Keratinocyte (primary cell): Measurements from ENCODE around the gene EPAS1. TPM values are rescaled to one million over a fixed set of nuclear protein-coding genes. Genes with fewer than 3 reads are reported as not detected.

Source experiments
- DNase-seq: peaks from one replicate; pipeline ENCODE4 v3.0.0-alpha.2; 2011; ENCODE audit warnings: low read depth, missing footprints, low spot score
- FAIRE-seq: peaks from 2 replicates; lab custom pipeline; 2011; peaks lifted over from hg19 to GRCh38; lab: Jason Lieb, UNC
- H2AFZ ChIP-seq: 2 replicates; pipeline ENCODE4 v1.6.0; 2012; ENCODE audit warnings: low read length, control low read depth, inconsistent platforms; ENCODE audit not compliant: control insufficient read depth
- H3K27ac ChIP-seq: 2 replicates; pipeline ENCODE4 v1.5.1; 2011; ENCODE audit warnings: low read length; ENCODE audit not compliant: control insufficient read depth, insufficient read depth
- H3K27me3 ChIP-seq: 3 replicates; pipeline ENCODE4 v1.6.0; 2011; ENCODE audit warnings: low read length; ENCODE audit not compliant: control insufficient read depth, insufficient read depth; ENCODE audit errors: extremely low read depth
- H3K36me3 ChIP-seq, 2 experiments: 2 replicates in 1 of 2; 3 replicates in 1 of 2; pipeline ENCODE4 v1.5.1; 2011; ENCODE audit warnings: low read length in 2 of 2, mild to moderate bottlenecking in 1 of 2; ENCODE audit not compliant: control insufficient read depth in 2 of 2, insufficient read depth in 2 of 2; ENCODE audit errors: extremely low read depth in 1 of 2
- H3K4me1 ChIP-seq: 3 replicates; pipeline ENCODE4 v1.5.1; 2011; ENCODE audit warnings: low read length; ENCODE audit not compliant: control insufficient read depth, insufficient read depth; ENCODE audit errors: extremely low read depth
- H3K4me2 ChIP-seq: 3 replicates; pipeline ENCODE4 v1.6.0; 2011; ENCODE audit warnings: low read depth, low read length; ENCODE audit not compliant: control insufficient read depth, insufficient read depth; ENCODE audit errors: extremely low read depth
- H3K4me3 ChIP-seq, 3 experiments: fragments of 200-600 bp in 1 of 3; sonication (generic) in 1 of 3; 2 replicates in 2 of 3; 3 replicates in 1 of 3; pipeline ENCODE4 v1.5.1; 2011 to 2016; ENCODE audit warnings: low read length in 3 of 3, mild to moderate bottlenecking in 3 of 3, control low read depth in 2 of 3, inconsistent platforms in 1 of 3, low read depth in 1 of 3, mixed read lengths in 1 of 3, mixed run types in 1 of 3, moderate library complexity in 1 of 3; ENCODE audit not compliant: control insufficient read depth in 2 of 3, insufficient read depth in 2 of 3; ENCODE audit errors: extremely low read depth in 1 of 3
- H3K79me2 ChIP-seq: 2 replicates; pipeline ENCODE4 v1.6.0; 2012; ENCODE audit warnings: low read length; ENCODE audit not compliant: control insufficient read depth, insufficient read depth
- H3K9ac ChIP-seq: 3 replicates; pipeline ENCODE4 v1.6.0; 2011; ENCODE audit warnings: low read length; ENCODE audit not compliant: control insufficient read depth, insufficient read depth; ENCODE audit errors: extremely low read depth
- H3K9me1 ChIP-seq: 3 replicates; pipeline ENCODE4 v1.6.0; 2011; ENCODE audit warnings: low read length; ENCODE audit not compliant: control insufficient read depth, insufficient read depth; ENCODE audit errors: extremely low read depth
- H3K9me3 ChIP-seq: 2 replicates; pipeline ENCODE4 v1.5.1; 2012; ENCODE audit warnings: low read depth, low read length; ENCODE audit not compliant: control insufficient read depth
- H4K20me1 ChIP-seq: 3 replicates; pipeline ENCODE4 v1.6.0; 2011; ENCODE audit warnings: low read length; ENCODE audit not compliant: control insufficient read depth, insufficient read depth; ENCODE audit errors: extremely low read depth
- EZH2 ChIP-seq: IDR thresholded peaks from one replicate; pipeline ENCODE4 v1.6.1; 2012; ENCODE audit warnings: inconsistent platforms, mild to moderate bottlenecking, low read length, moderate library complexity
- dilution Hi-C: fragments of 300-500 bp; cut with MboI; formaldehyde crosslinking; loops from one replicate; pipeline ENCODE4 v1.7.0; 2020; ENCODE audit warnings: low sequenced_read_pairs; ENCODE audit not compliant: extremely low pct_ligation_motif_present
- polyA plus RNA-seq, 5 experiments: library from polyadenylated mRNA; depleted of rRNA in 3 of 5; stranded (reverse) in 3 of 5; stranded (forward) in 1 of 5; unstranded in 1 of 5; fragments of >200 nt; gene quantifications; 1 replicate in 1 of 5; 2 replicates in 3 of 5; 3 replicates in 1 of 5; pipeline versions ENCODE4 v1.2.1 to v1.2.3, GENCODE V29; 2011 to 2012; ENCODE audit warnings: missing spikeins in 2 of 5, low read depth in 1 of 5, low replicate concordance in 1 of 5
- TF ChIP-seq, protein P1 (sequence below), 3 experiments: IDR thresholded peaks in 1 of 3; conservative IDR thresholded peaks in 1 of 3; optimal IDR thresholded peaks in 1 of 3; 2 replicates in 2 of 3; 3 replicates in 1 of 3; pipeline versions ENCODE3 to v1.5.1; 2011; ENCODE audit warnings: low read length in 3 of 3, mild to moderate bottlenecking in 3 of 3, moderate library complexity in 2 of 3, control low read depth in 1 of 3, inconsistent platforms in 1 of 3; ENCODE audit not compliant: insufficient read depth in 2 of 3; ENCODE audit errors: extremely low read depth in 1 of 3

EPAS1 gene
- polyA plus RNA-seq, 1 donor (not counting 4 experiments of a cell fraction or from before 2014, with no cell fraction given): 96.7 TPM

DNA sequence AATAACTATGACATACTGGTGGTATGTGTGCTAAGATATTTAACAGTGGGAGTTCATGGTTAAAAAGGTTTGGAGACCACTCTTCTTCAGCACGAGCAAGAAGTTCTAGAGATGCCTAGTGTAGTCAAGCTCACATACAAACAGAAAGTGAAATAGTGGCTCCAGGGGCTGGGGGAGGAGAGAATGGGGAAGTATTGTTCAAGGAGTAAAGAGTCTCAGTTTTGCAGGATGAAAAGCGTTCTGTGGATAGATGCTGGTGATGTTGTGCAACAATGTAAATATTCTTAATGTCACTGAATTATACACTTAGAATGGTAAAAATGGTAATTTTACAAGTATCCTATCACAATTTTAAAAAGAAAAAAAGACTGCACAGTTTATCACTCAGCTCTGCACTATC lies 29.0 kb upstream of the EPAS1 start:
- H3K4me1 ChIP-seq: no peaks in the 10 kb centered on the region
- no peaks in the 10 kb centered on the region for H3K9me3 ChIP-seq
- FAIRE-seq (no peak), DNase-seq (no peak)
- no peak overlapping the region for H2AFZ ChIP-seq
- H3K4me3 ChIP-seq: no peak overlapping the region
- dilution Hi-C loops: no loop called here
- H3K79me2 ChIP-seq: no peaks in the 10 kb centered on the region
- H3K27me3 ChIP-seq: no peaks in the 10 kb centered on the region
- H3K9ac ChIP-seq: no peak overlapping the region
- no peaks in the 10 kb centered on the region for H3K9me1 ChIP-seq
- H3K36me3 ChIP-seq: no peaks in the 10 kb centered on the region
- no peak overlapping the region for H3K4me2 ChIP-seq
- TF ChIP-seq, protein P1, sequence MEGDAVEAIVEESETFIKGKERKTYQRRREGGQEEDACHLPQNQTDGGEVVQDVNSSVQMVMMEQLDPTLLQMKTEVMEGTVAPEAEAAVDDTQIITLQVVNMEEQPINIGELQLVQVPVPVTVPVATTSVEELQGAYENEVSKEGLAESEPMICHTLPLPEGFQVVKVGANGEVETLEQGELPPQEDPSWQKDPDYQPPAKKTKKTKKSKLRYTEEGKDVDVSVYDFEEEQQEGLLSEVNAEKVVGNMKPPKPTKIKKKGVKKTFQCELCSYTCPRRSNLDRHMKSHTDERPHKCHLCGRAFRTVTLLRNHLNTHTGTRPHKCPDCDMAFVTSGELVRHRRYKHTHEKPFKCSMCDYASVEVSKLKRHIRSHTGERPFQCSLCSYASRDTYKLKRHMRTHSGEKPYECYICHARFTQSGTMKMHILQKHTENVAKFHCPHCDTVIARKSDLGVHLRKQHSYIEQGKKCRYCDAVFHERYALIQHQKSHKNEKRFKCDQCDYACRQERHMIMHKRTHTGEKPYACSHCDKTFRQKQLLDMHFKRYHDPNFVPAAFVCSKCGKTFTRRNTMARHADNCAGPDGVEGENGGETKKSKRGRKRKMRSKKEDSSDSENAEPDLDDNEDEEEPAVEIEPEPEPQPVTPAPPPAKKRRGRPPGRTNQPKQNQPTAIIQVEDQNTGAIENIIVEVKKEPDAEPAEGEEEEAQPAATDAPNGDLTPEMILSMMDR (optimal IDR thresholded peaks at IDR 0.05 in 1 of 3, IDR thresholded peaks at IDR 0.05 in 1 of 3, conservative IDR thresholded peaks at IDR 0.05 in 1 of 3; ENCODE audit: extremely low read depth in 1 of 3, insufficient read depth in 2 of 3, low read length in 3 of 3): no peak
- TF ChIP-seq EZH2: no peak
- H4K20me1 ChIP-seq: no peaks in the 10 kb centered on the region
- no peak overlapping the region for H3K27ac ChIP-seq

DNA sequence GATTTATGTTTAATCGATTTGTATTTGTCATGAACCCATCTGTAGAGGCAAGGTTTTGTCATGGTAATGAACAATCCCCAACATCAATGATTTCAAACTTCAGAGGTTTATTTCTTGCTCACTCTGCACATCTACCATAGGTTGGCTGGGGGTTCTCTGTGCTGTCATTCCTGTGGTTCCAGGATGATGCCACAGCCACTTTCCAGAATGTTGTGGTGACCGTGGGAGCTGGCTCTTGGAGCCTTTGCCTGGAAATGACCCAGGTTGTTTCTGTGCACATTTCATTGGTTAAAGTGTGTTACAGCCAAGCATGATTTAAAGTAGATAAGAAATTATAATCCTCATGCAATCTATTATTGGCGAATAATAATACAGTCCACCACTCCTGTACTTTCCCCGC lies 28.2 kb upstream of the EPAS1 start:
- H3K27ac ChIP-seq: no peak overlapping the region
- H4K20me1 ChIP-seq: no peaks in the 10 kb centered on the region
- DNase-seq: no peak
- FAIRE-seq: no peak
- no peak overlapping the region for H2AFZ ChIP-seq
- H3K4me2 ChIP-seq: no peak overlapping the region
- H3K9me3 ChIP-seq: no peaks in the 10 kb centered on the region
- no peak overlapping the region for H3K9ac ChIP-seq
- TF ChIP-seq EZH2: no peak
- TF ChIP-seq, protein P1 (optimal IDR thresholded peaks at IDR 0.05 in 1 of 3, IDR thresholded peaks at IDR 0.05 in 1 of 3, conservative IDR thresholded peaks at IDR 0.05 in 1 of 3; ENCODE audit: extremely low read depth in 1 of 3, insufficient read depth in 2 of 3, low read length in 3 of 3): no peak
- H3K27me3 ChIP-seq: no peaks in the 10 kb centered on the region
- no peaks in the 10 kb centered on the region for H3K79me2 ChIP-seq
- H3K36me3 ChIP-seq: no peaks in the 10 kb centered on the region
- dilution Hi-C loops: no loop called here
- no peaks in the 10 kb centered on the region for H3K4me1 ChIP-seq
- H3K9me1 ChIP-seq: no peaks in the 10 kb centered on the region
- H3K4me3 ChIP-seq: no peak overlapping the region
